ENCODE results near the gene CNTFR. TPM values are rescaled to one million over a fixed set of nuclear protein-coding genes. Genes with fewer than 3 reads are reported as not detected.

CNTFR gene
- total and polyA plus RNA-seq, 10 of the 15 experiments (the other 5 are each of a cell fraction or from before 2014, with no cell fraction given), result not detected

- TF ChIP-seq, protein P1, sequence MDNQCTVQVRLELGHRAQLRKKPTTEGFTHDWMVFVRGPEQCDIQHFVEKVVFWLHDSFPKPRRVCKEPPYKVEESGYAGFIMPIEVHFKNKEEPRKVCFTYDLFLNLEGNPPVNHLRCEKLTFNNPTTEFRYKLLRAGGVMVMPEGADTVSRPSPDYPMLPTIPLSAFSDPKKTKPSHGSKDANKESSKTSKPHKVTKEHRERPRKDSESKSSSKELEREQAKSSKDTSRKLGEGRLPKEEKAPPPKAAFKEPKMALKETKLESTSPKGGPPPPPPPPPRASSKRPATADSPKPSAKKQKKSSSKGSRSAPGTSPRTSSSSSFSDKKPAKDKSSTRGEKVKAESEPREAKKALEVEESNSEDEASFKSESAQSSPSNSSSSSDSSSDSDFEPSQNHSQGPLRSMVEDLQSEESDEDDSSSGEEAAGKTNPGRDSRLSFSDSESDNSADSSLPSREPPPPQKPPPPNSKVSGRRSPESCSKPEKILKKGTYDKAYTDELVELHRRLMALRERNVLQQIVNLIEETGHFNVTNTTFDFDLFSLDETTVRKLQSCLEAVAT (IDR thresholded peaks at IDR 0.05), result no peak; the same call in 1 of the 2 replicates
- TF ChIP-seq, protein P2, sequence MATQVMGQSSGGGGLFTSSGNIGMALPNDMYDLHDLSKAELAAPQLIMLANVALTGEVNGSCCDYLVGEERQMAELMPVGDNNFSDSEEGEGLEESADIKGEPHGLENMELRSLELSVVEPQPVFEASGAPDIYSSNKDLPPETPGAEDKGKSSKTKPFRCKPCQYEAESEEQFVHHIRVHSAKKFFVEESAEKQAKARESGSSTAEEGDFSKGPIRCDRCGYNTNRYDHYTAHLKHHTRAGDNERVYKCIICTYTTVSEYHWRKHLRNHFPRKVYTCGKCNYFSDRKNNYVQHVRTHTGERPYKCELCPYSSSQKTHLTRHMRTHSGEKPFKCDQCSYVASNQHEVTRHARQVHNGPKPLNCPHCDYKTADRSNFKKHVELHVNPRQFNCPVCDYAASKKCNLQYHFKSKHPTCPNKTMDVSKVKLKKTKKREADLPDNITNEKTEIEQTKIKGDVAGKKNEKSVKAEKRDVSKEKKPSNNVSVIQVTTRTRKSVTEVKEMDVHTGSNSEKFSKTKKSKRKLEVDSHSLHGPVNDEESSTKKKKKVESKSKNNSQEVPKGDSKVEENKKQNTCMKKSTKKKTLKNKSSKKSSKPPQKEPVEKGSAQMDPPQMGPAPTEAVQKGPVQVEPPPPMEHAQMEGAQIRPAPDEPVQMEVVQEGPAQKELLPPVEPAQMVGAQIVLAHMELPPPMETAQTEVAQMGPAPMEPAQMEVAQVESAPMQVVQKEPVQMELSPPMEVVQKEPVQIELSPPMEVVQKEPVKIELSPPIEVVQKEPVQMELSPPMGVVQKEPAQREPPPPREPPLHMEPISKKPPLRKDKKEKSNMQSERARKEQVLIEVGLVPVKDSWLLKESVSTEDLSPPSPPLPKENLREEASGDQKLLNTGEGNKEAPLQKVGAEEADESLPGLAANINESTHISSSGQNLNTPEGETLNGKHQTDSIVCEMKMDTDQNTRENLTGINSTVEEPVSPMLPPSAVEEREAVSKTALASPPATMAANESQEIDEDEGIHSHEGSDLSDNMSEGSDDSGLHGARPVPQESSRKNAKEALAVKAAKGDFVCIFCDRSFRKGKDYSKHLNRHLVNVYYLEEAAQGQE (IDR thresholded peaks at IDR 0.05; ENCODE audit: low read depth, low read length), result no peak
These were observed 48.0 kb upstream of the CNTFR start, which contains the start of gene SIGMAR1 (continued) for GRCh38 chr9:34637356-34638137.

DNA sequence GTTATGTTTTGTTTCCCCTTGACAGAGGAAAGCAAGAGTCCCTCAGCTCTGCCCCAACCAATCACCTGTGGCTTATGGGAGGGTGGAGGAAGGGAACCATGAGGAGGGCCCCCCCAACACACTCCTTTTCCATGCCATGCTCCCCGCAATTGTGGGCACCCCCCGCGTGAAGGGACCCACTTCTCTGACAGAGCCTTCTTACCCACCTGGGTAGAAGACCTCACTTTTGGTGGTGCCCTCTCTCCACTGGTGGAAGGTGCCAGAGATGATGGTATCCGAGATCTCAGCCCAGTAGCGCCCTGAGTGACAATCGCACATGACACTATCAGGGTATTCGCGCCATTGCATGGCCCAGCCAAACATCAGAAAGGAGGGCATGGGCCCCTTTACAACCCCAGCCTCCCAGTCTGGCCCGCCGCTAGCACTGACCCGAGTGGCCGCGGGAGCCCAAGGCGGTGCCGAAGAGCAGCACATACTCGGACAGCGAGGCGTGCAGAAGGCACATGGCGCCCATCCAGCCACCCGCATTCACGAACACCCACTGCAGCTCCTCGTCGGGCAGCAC is 47.3 kb upstream of the CNTFR start:
- ChIA-PET CTCF (interaction anchor here (1.0 to 8.3 kb wide), 11 partner anchors 10 to 348 kb away, joined by 3 to 118 read pairs (median 6); partner anchors contain the start of genes CCL27, DCTN3, GALT and RPP25L), RAD21 (ENCODE audit: unreplicated experiment) (interaction anchor here (1.2 to 2.6 kb wide), 6 partner anchors 10 to 67 kb away, joined by 3 to 14 read pairs (median 7); partner anchors contain the start of genes DCTN3 and GALT), SMC1A (ENCODE audit: uncharacterized antibody, unreplicated experiment) (interaction anchor here (0.6 to 2.3 kb wide), 6 partner anchors 10 to 305 kb away, joined by 3 to 7 read pairs (median 4); partner anchors contain the start of genes GALT and RPP25L), POLR2A (interaction anchor here (1.5 to 3.4 kb wide), 4 partner anchors 7 to 17 kb away, joined by 4 to 25 read pairs (median 7); partner anchors contain the start of genes ARID3C, DCTN3, GALT and IL11RA)
- peak overlapping the region; percentile 52; the same call in 1 of the 2 replicates for H3K27ac ChIP-seq (ENCODE audit: control insufficient read depth, insufficient read depth)
- in situ Hi-C loops (cut with MboI), result no loop called here
- peak overlapping the region; percentile 79 for H3K9ac ChIP-seq (ENCODE audit: control insufficient read depth, insufficient read depth, low read length)
- H3K27me3 ChIP-seq (replicated peaks in 1 of 2; ENCODE audit: control insufficient read depth in 2 of 2, insufficient read depth in 2 of 2, low read length in 1 of 2), result no peaks in the 10 kb centered on the region
- no peak for DNase-seq (ENCODE audit: low read depth, low spot score)
- ATAC-seq, result peak; percentile 40
- WGBS (ENCODE audit: insufficient coverage, insufficient replicate concordance, low lambda C conversion rate, missing lambda C conversion rate), result 1% methylated on average over 23 of the region's 23 CpGs
- peak overlapping the region; percentile 72 for H3K4me3 ChIP-seq
- peaks cover 15% of the 10 kb centered on the region for H3K79me2 ChIP-seq (ENCODE audit: control insufficient read depth, insufficient read depth, low read length)
- no peak for FAIRE-seq
- no peaks in the 10 kb centered on the region; the same call in none of the 2 replicates for H3K4me1 ChIP-seq (ENCODE audit: control insufficient read depth, insufficient read depth, low read length)
- H3K36me3 ChIP-seq (ENCODE audit: control insufficient read depth in 2 of 2, insufficient read depth in 2 of 2, low read length in 1 of 2), result peaks cover 2 to 6% of the 10 kb centered on the region in 2 experiments; a peak in 3 of 4 replicates
- H4K20me1 ChIP-seq (ENCODE audit: control insufficient read depth, insufficient read depth), result no peaks in the 10 kb centered on the region; the same call in none of the 2 replicates
- H3K9me3 ChIP-seq (replicated peaks; ENCODE audit: control insufficient read depth, insufficient read depth, low read length), result no peaks in the 10 kb centered on the region
- no TSS peak for BruUV-seq (replicated peaks)
- peak overlapping the region; percentile 98 for H2AFZ ChIP-seq (ENCODE audit: control insufficient read depth, low read depth, low read length)
- intact Hi-C loops (cut with micrococcal nuclease; ENCODE audit: unreplicated experiment), result no loop called here
- peak overlapping the region; percentile 95 for H3K4me2 ChIP-seq (ENCODE audit: control insufficient read depth, insufficient read depth)
- TF ChIP-seq IKZF1 (conservative IDR thresholded peaks at IDR 0.05) (no peak), SKIL (IDR thresholded peaks at IDR 0.05; ENCODE audit: low read depth, poor library complexity, severe bottlenecking) (no peak), MYB (IDR thresholded peaks at IDR 0.05; ENCODE audit: borderline replicate concordance, low read depth, low read length) (no peak), PML (IDR thresholded peaks at IDR 0.05; ENCODE audit: low read length) (no peak), POU2F2 (IDR thresholded peaks at IDR 0.05; ENCODE audit: borderline replicate concordance, low read depth, low read length) (no peak)
- TF ChIP-seq, protein P3, sequence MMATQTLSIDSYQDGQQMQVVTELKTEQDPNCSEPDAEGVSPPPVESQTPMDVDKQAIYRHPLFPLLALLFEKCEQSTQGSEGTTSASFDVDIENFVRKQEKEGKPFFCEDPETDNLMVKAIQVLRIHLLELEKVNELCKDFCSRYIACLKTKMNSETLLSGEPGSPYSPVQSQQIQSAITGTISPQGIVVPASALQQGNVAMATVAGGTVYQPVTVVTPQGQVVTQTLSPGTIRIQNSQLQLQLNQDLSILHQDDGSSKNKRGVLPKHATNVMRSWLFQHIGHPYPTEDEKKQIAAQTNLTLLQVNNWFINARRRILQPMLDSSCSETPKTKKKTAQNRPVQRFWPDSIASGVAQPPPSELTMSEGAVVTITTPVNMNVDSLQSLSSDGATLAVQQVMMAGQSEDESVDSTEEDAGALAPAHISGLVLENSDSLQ (IDR thresholded peaks at IDR 0.05), result peak; percentile 25; the same call in 1 of the 2 replicates
- TF ChIP-seq, protein P4, sequence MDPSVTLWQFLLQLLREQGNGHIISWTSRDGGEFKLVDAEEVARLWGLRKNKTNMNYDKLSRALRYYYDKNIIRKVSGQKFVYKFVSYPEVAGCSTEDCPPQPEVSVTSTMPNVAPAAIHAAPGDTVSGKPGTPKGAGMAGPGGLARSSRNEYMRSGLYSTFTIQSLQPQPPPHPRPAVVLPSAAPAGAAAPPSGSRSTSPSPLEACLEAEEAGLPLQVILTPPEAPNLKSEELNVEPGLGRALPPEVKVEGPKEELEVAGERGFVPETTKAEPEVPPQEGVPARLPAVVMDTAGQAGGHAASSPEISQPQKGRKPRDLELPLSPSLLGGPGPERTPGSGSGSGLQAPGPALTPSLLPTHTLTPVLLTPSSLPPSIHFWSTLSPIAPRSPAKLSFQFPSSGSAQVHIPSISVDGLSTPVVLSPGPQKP (IDR thresholded peaks at IDR 0.05; ENCODE audit: low read depth, low read length), result no peak
